Endothelial cell of umbilical vein (primary cell): ENCODE results near the gene TRIM2.

ENCODE experiments used
- CTCF ChIP-seq, 2 donors: IDR thresholded peaks; 1 replicate in 1 of 2; 2 replicates in 1 of 2; pipeline ENCODE4 v1.5.1; 2011; ENCODE audit warnings: low read length in 2 of 2, mild to moderate bottlenecking in 2 of 2, moderate library complexity in 2 of 2, control low read depth in 1 of 2, inconsistent platforms in 1 of 2, low read depth in 1 of 2; ENCODE audit not compliant: insufficient read depth in 1 of 2; ENCODE audit errors: extremely low read depth in 1 of 2
- EZH2 ChIP-seq: IDR thresholded peaks from 2 replicates; pipeline ENCODE4 v1.6.1; 2012; ENCODE audit warnings: borderline replicate concordance, low read depth, mild to moderate bottlenecking, moderate library complexity, low read length, inconsistent platforms; ENCODE audit not compliant: severe bottlenecking
- FOS ChIP-seq: IDR thresholded peaks from 2 replicates; pipeline ENCODE4 v1.6.1; 2011; ENCODE audit warnings: mild to moderate bottlenecking, low read length, moderate library complexity, borderline replicate concordance; ENCODE audit not compliant: insufficient read depth
- JUN ChIP-seq: IDR thresholded peaks from 2 replicates; pipeline ENCODE4 v1.6.1; 2011; ENCODE audit warnings: borderline replicate concordance, low read depth; ENCODE audit not compliant: insufficient read length, insufficient read depth
- MAX ChIP-seq: IDR thresholded peaks from 2 replicates; pipeline ENCODE4 v1.6.1; 2011; ENCODE audit not compliant: insufficient read depth, insufficient read length
- MYC ChIP-seq: IDR thresholded peaks from one replicate; pipeline ENCODE4 v1.6.1; 2011; ENCODE audit warnings: mild to moderate bottlenecking, low read depth, low read length
- POLR2A ChIP-seq: IDR thresholded peaks from 2 replicates; pipeline ENCODE4 v1.6.1; 2012; ENCODE audit warnings: low read depth, mild to moderate bottlenecking, control low read depth, low read length

GRCh38 chr4:153293742-153294057, 89.5 kb downstream of the TRIM2 start:
- no peak for TF ChIP-seq CTCF (IDR thresholded peaks at IDR 0.05; ENCODE audit: extremely low read depth in 1 of 2, insufficient read depth in 1 of 2, low read depth in 1 of 2, low read length in 2 of 2)
- TF ChIP-seq EZH2, result no peak
- TF ChIP-seq POLR2A, result no peak
- no peak for TF ChIP-seq MAX
- TF ChIP-seq MYC, result no peak
- no peak for TF ChIP-seq FOS
- no peak for TF ChIP-seq JUN
